ENCODE measurements around the gene ZSCAN21.

- TF ChIP-seq POLR2A (IDR thresholded peaks at IDR 0.05) (no peak), CTCF (IDR thresholded peaks at IDR 0.05) (no peak), EP300 (IDR thresholded peaks at IDR 0.05) (no peak)
Observed at GRCh38 chr7:100107125-100107737, 57.7 kb downstream of the ZSCAN21 start.

All from tibial nerve (tissue), 4 donors.